DMS114 treated with DMSO at 0.1 percent for 48 hours (cell line): ENCODE data around the gene ALK.

ENCODE experiments used
- DNase-seq: peaks from one replicate; lab custom pipeline; 2025; ENCODE audit not compliant: unreplicated experiment; lab: John Stamatoyannopoulos, UW

The ALK gene

GRCh38 chr2:29662861-29663260, 258.5 kb downstream of the ALK start:
- no peak for DNase-seq

GRCh38 chr2:29660201-29660600, 261.2 kb downstream of the ALK start:
- DNase-seq, result no peak

- DNase-seq, result no peak
Observed at GRCh38 chr2:29659178-29659577, 262.2 kb downstream of the ALK start.

- no peak for DNase-seq
Observed at GRCh38 chr2:29657674-29658073, 263.7 kb downstream of the ALK start.

- no peak for DNase-seq
Observed at GRCh38 chr2:29655391-29656086, 265.8 kb downstream of the ALK start.

GRCh38 chr2:29650631-29651097, 270.7 kb downstream of the ALK start:
- DNase-seq, result no peak

GRCh38 chr2:29644949-29645348, 276.4 kb downstream of the ALK start:
- no peak for DNase-seq

- no peak for DNase-seq
Observed at GRCh38 chr2:29643196-29643595, 278.2 kb downstream of the ALK start.

- no peak for DNase-seq
Observed at GRCh38 chr2:29640360-29640759, 281.0 kb downstream of the ALK start.

GRCh38 chr2:29638641-29639040, 282.7 kb downstream of the ALK start:
- no peak for DNase-seq

- no peak for DNase-seq
Observed at GRCh38 chr2:29634916-29635315, 286.5 kb downstream of the ALK start.

GRCh38 chr2:29632018-29632417, 289.4 kb downstream of the ALK start:
- DNase-seq, result no peak

- no peak for DNase-seq
Observed at GRCh38 chr2:29629495-29629894, 291.9 kb downstream of the ALK start.

- no peak for DNase-seq
Observed at GRCh38 chr2:29628862-29629261, 292.5 kb downstream of the ALK start.

- DNase-seq, result no peak
Observed at GRCh38 chr2:29628108-29628745, 293.2 kb downstream of the ALK start.

- DNase-seq, result no peak
Observed at GRCh38 chr2:29627279-29627711, 294.1 kb downstream of the ALK start.

- no peak for DNase-seq
Observed at GRCh38 chr2:29620890-29621289, 300.5 kb downstream of the ALK start.

GRCh38 chr2:29619689-29620088, 301.7 kb downstream of the ALK start:
- DNase-seq, result no peak

- no peak for DNase-seq
Observed at GRCh38 chr2:29618024-29618423, 303.4 kb downstream of the ALK start.

- no peak for DNase-seq
Observed at GRCh38 chr2:29617351-29617750, 304.0 kb downstream of the ALK start.

GRCh38 chr2:29616569-29616968, 304.8 kb downstream of the ALK start:
- no peak for DNase-seq

- DNase-seq, result no peak
Observed at GRCh38 chr2:29615841-29616240, 305.5 kb downstream of the ALK start.

- DNase-seq, result no peak
Observed at GRCh38 chr2:29615183-29615582, 306.2 kb downstream of the ALK start.
